Neural progenitor cell (in vitro differentiated cells): ENCODE data around the gene P3H2. TPM values are rescaled to one million over a fixed set of nuclear protein-coding genes. Genes with fewer than 3 reads are reported as not detected.
"Not testable (repeated sequence)": the region's sequence is repeated elsewhere in the genome, so short reads cannot be mapped to it uniquely, and the experiment has no call there.

Experiments
- DNase-seq: peaks from one replicate; pipeline ENCODE4 v3.0.0-alpha.2; 2016; ENCODE audit warnings: low spot score
- H2AFZ ChIP-seq: fragments of 200-600 bp; sonication (generic); replicated peaks from 2 replicates; pipeline ENCODE4 v1.6.1; 2016; ENCODE audit warnings: antibody characterized with exemption
- H3F3A ChIP-seq: fragments of 200-600 bp; sonication (generic); 2 replicates; pipeline ENCODE4 v1.6.1; 2016; ENCODE audit warnings: antibody characterized with exemption, low read depth
- H3K27ac ChIP-seq: fragments of 200-600 bp; sonication (generic); 2 replicates; pipeline ENCODE4 v1.5.1; 2016; ENCODE audit warnings: mild to moderate bottlenecking
- H3K27me3 ChIP-seq: fragments of 200-600 bp; sonication (generic); 2 replicates; pipeline ENCODE4 v1.6.1; 2016; ENCODE audit warnings: mild to moderate bottlenecking, moderate library complexity
- H3K36me3 ChIP-seq: fragments of 200-600 bp; sonication (generic); 2 replicates; pipeline ENCODE4 v1.5.1; 2016
- H3K4me1 ChIP-seq: fragments of 200-600 bp; sonication (generic); 2 replicates; pipeline ENCODE4 v1.6.1; 2016; ENCODE audit warnings: mixed run types
- H3K4me2 ChIP-seq: fragments of 200-600 bp; sonication (generic); 2 replicates; pipeline ENCODE4 v1.6.1; 2016
- H3K4me3 ChIP-seq: fragments of 200-600 bp; sonication (generic); 2 replicates; pipeline ENCODE4 v1.5.1; 2016
- H3K79me2 ChIP-seq: fragments of 200-600 bp; sonication (generic); 2 replicates; pipeline ENCODE4 v1.6.1; 2016; ENCODE audit warnings: low read depth
- H3K9ac ChIP-seq: fragments of 200-600 bp; sonication (generic); 2 replicates; pipeline ENCODE4 v1.6.1; 2016
- H3K9me3 ChIP-seq: fragments of 200-600 bp; sonication (generic); 2 replicates; pipeline ENCODE4 v1.5.1; 2016; ENCODE audit warnings: low read depth
- H4K20me1 ChIP-seq: fragments of 200-600 bp; sonication (generic); 2 replicates; pipeline ENCODE4 v1.6.1; 2016; ENCODE audit warnings: low read depth
- H3K27ac Mint-ChIP-seq: 3 replicates; pipeline ENCODE4 v1.8.0; 2021; ENCODE audit warnings: mixed read lengths
- H3K27me3 Mint-ChIP-seq: 2 replicates; pipeline ENCODE4 v1.8.0; 2022; ENCODE audit warnings: low read depth, mild to moderate bottlenecking, inconsistent platforms, moderate library complexity, mixed read lengths; ENCODE audit not compliant: insufficient read depth
- H3K36me3 Mint-ChIP-seq: 3 replicates; pipeline ENCODE4 v1.8.0; 2021; ENCODE audit warnings: mixed read lengths
- H3K4me1 Mint-ChIP-seq: 3 replicates; pipeline ENCODE4 v1.8.0; 2021; ENCODE audit warnings: mixed read lengths
- H3K4me3 Mint-ChIP-seq: 3 replicates; pipeline ENCODE4 v1.8.0; 2021; ENCODE audit warnings: mild to moderate bottlenecking, moderate library complexity, mixed read lengths
- H3K9me3 Mint-ChIP-seq: 3 replicates; pipeline ENCODE4 v1.8.0; 2020; ENCODE audit warnings: mixed read lengths
- EZH2 ChIP-seq: fragments of 200-600 bp; sonication (generic); IDR thresholded peaks from 2 replicates; pipeline ENCODE4 v1.6.1; 2017; ENCODE audit warnings: antibody characterized with exemption, mild to moderate bottlenecking, moderate library complexity
- EZH2phosphoT487 ChIP-seq: fragments of 200-600 bp; sonication (generic); IDR thresholded peaks from 2 replicates; pipeline ENCODE4 v1.6.1; 2017; ENCODE audit warnings: antibody characterized with exemption
- total RNA-seq: library from RNA; depleted of rRNA; stranded (reverse); fragments of >200 nt; gene quantifications from 2 replicates; pipeline ENCODE4 v1.2.3, GENCODE V29; 2015; ENCODE audit warnings: low replicate concordance
- TF ChIP-seq, protein P1 (sequence below): fragments of 200-600 bp; sonication (generic); IDR thresholded peaks from 2 replicates; pipeline ENCODE4 v1.5.1; 2017; ENCODE audit warnings: antibody characterized with exemption, mild to moderate bottlenecking

P3H2 gene
- total RNA-seq, 1 donor from 2014 or later, result 21.4 TPM

DNA sequence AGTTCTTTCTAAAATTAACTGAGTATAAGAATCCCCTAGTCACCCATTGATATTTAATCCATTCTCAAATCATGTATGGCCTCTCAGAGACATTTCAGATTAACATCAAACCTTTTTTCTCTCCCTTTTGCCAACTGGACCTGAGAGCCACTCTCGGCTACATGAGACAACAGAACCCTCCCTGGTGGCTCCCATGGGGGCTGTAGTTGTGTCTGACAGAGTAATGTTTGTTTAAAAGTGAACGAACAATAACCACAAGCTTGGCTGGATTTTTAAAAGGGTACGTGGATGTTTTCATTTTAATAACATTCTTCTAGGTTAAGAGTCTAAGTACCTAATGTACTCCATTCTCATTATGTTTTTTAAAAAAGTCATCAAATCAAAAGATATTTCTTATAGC is 37.1 kb downstream of the P3H2 start:
- Histone ChIP-seq H3K9me3 (no peaks in the 10 kb centered on the region), H3K4me3 (no peak overlapping the region), H2AFZ (no peak overlapping the region), H3K4me1 (peaks cover 15% of the 10 kb centered on the region), H3K36me3 (no peaks in the 10 kb centered on the region), H3K4me2 (no peak overlapping the region), H4K20me1 (no peaks in the 10 kb centered on the region), H3K79me2 (no peaks in the 10 kb centered on the region), H3K27ac (no peak overlapping the region), H3K27me3 (no peaks in the 10 kb centered on the region), H3F3A (peaks cover 9% of the 10 kb centered on the region), H3K9ac (no peak overlapping the region)
- H3K4me3 Mint-ChIP-seq, result no peak overlapping the region
- no peaks in the 10 kb centered on the region for H3K27me3 Mint-ChIP-seq
- TF ChIP-seq EZH2 (no peak), EZH2phosphoT487 (no peak)
- TF ChIP-seq, protein P1, sequence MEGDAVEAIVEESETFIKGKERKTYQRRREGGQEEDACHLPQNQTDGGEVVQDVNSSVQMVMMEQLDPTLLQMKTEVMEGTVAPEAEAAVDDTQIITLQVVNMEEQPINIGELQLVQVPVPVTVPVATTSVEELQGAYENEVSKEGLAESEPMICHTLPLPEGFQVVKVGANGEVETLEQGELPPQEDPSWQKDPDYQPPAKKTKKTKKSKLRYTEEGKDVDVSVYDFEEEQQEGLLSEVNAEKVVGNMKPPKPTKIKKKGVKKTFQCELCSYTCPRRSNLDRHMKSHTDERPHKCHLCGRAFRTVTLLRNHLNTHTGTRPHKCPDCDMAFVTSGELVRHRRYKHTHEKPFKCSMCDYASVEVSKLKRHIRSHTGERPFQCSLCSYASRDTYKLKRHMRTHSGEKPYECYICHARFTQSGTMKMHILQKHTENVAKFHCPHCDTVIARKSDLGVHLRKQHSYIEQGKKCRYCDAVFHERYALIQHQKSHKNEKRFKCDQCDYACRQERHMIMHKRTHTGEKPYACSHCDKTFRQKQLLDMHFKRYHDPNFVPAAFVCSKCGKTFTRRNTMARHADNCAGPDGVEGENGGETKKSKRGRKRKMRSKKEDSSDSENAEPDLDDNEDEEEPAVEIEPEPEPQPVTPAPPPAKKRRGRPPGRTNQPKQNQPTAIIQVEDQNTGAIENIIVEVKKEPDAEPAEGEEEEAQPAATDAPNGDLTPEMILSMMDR, result no peak
- peaks cover 3% of the 10 kb centered on the region for H3K36me3 Mint-ChIP-seq
- no peak overlapping the region for H3K27ac Mint-ChIP-seq
- H3K9me3 Mint-ChIP-seq, result no peaks in the 10 kb centered on the region
- peaks cover 34% of the 10 kb centered on the region for H3K4me1 Mint-ChIP-seq
- no peak for DNase-seq

DNA sequence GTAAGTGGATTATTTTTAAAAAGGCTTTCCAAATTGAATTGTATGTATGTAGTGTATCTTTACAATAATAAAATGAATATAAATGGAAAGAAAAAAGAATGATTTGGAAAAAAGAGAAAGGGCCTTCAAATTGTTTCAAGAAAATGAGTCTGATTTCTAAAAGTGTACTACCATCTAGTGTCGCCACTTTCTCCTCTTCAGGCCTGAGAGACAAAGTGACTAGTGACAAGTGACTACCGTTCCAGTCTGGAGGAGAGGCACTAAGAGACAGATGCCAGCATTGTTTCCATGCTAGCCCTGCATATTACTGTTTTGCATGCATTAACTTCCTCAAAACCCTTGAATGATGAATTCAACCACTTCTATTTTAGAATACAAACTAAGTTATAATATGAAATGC is 39.3 kb downstream of the P3H2 start:
- Mint-ChIP-seq H3K4me3 (no peak overlapping the region), H3K9me3 (no peaks in the 10 kb centered on the region), H3K4me1 (peaks cover 47% of the 10 kb centered on the region), H3K27ac (peak overlapping the region; percentile 64), H3K36me3 (peaks cover 3% of the 10 kb centered on the region), H3K27me3 (no peaks in the 10 kb centered on the region)
- Histone ChIP-seq H3K79me2 (no peaks in the 10 kb centered on the region), H3K4me2 (no peak overlapping the region), H4K20me1 (no peaks in the 10 kb centered on the region), H3K4me3 (no peak overlapping the region), H3K9ac (no peak overlapping the region), H3K9me3 (no peaks in the 10 kb centered on the region), H2AFZ (no peak overlapping the region), H3K27ac (no peak overlapping the region), H3K36me3 (no peaks in the 10 kb centered on the region), H3K27me3 (no peaks in the 10 kb centered on the region), H3F3A (peaks cover 1% of the 10 kb centered on the region), H3K4me1 (peaks cover 20% of the 10 kb centered on the region)
- no peak for DNase-seq
- TF ChIP-seq, protein P1, result no peak
- TF ChIP-seq EZH2, result no peak
- TF ChIP-seq EZH2phosphoT487, result no peak

DNA sequence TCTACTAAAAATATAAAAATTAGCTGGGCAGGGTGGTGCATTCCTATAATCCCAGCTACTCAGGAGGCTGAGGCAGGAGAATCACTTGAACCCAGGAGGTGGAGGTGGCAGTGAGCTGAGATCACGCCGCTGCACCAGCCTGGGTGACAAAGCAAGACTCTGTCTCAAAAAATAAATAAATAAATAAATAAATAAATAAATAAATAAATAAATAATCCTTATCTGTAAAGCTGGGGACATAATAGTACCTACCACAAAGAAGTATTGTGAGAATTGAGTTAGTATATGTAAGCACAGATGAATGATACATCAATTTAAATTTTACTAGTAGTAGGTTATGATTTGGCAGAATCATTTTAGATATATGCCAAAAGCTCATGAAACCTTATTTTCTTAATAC is 41.5 kb downstream of the P3H2 start:
- not testable (repeated sequence) for H4K20me1 ChIP-seq, DNase-seq, H3K4me2 ChIP-seq, H3K27ac Mint-ChIP-seq, H3K4me3 ChIP-seq, H3K4me3 Mint-ChIP-seq, H3K27ac ChIP-seq, H3K36me3 ChIP-seq, H3K9me3 ChIP-seq, H3F3A ChIP-seq, H3K9me3 Mint-ChIP-seq, H3K36me3 Mint-ChIP-seq, H2AFZ ChIP-seq, H3K27me3 ChIP-seq, H3K27me3 Mint-ChIP-seq, H3K79me2 ChIP-seq, H3K9ac ChIP-seq
- peaks cover 13% of the 10 kb centered on the region for H3K4me1 ChIP-seq
- peaks cover 48% of the 10 kb centered on the region for H3K4me1 Mint-ChIP-seq

DNA sequence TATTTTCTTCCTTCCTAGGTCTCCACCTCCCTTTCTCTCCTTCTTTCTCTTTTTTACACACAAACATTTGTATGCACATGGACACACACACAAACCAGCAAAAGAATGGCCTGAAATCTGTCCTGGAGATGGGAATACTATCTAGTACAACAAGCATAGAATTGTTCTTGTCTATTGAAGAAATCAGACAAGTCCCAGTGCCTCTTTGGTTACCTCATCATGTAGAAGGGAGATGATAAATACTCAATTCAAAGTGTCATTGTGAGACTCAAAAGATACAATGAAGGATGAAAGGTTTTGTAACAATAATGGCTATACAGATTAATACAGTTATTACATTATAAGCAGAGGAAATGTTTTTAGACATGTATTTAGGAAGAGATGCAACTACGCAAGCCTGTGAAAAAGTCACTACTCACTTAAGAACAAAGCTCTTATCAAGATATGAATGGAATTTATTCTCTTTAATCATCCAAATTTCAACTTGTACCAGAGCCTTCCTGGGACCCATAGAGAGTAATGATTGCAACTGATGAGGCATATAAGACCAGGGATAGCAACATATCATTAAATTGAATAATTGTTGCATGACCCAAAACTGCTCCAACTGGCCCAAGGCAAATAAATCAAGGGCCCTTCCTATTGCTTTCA is 43.2 kb downstream of the P3H2 start:
- H4K20me1 ChIP-seq, result no peaks in the 10 kb centered on the region
- H3K4me1 Mint-ChIP-seq, result peaks cover 42% of the 10 kb centered on the region
- peak overlapping the region; percentile 45 for H3K4me2 ChIP-seq
- peak overlapping the region; percentile 96 for H3K27ac Mint-ChIP-seq
- H3F3A ChIP-seq, result no peaks in the 10 kb centered on the region
- no peaks in the 10 kb centered on the region for H3K27me3 Mint-ChIP-seq
- no peak for TF ChIP-seq EZH2
- TF ChIP-seq, protein P1, result no peak
- TF ChIP-seq EZH2phosphoT487, result no peak
- no peaks in the 10 kb centered on the region for H3K9me3 ChIP-seq
- no peak overlapping the region for H2AFZ ChIP-seq
- H3K79me2 ChIP-seq, result no peaks in the 10 kb centered on the region
- no peaks in the 10 kb centered on the region for H3K9me3 Mint-ChIP-seq
- H3K4me1 ChIP-seq, result peaks cover 10% of the 10 kb centered on the region
- DNase-seq, result no peak
- H3K36me3 Mint-ChIP-seq, result peaks cover 3% of the 10 kb centered on the region
- no peak overlapping the region for H3K4me3 ChIP-seq
- no peaks in the 10 kb centered on the region for H3K27me3 ChIP-seq
- no peak overlapping the region for H3K27ac ChIP-seq
- no peaks in the 10 kb centered on the region for H3K36me3 ChIP-seq
- H3K4me3 Mint-ChIP-seq, result no peak overlapping the region
- H3K9ac ChIP-seq, result no peak overlapping the region
